Thyroid gland (tissue), 4 donors: Measurements from ENCODE around the gene MGME1.

Experiments used
- CTCF ChIP-seq, 6 experiments: fragments of 200-600 bp in 3 of 6; fragments of 450-650 bp in 3 of 6; sonication (generic) in 3 of 6; IDR thresholded peaks; one replicate each; pipeline ENCODE4 v1.5.1; 2016 to 2019; ENCODE audit warnings: antibody characterized with exemption in 6 of 6, mild to moderate bottlenecking in 2 of 6, inconsistent platforms in 1 of 6, moderate library complexity in 1 of 6
- POLR2A ChIP-seq, 2 donors: fragments of 450-650 bp; IDR thresholded peaks; one replicate each; pipeline ENCODE4 v1.6.1; 2017; ENCODE audit warnings: antibody characterized with exemption in 2 of 2, mild to moderate bottlenecking in 2 of 2, moderate library complexity in 1 of 2

GRCh38 chr20:18024606-18025127 lies 55.8 kb downstream of the MGME1 start:
- no peak for TF ChIP-seq CTCF (IDR thresholded peaks at IDR 0.05)
- TF ChIP-seq POLR2A (IDR thresholded peaks at IDR 0.05): no peak
